ENCODE measurements around the gene PGM5. TPM values are rescaled to one million over a fixed set of nuclear protein-coding genes. Genes with fewer than 3 reads are reported as not detected.

Gene PGM5
- total RNA-seq, 1 donor from 2014 or later, result under 0.01 TPM

- DNase-seq (ENCODE audit: low read depth) (no peak), FAIRE-seq (no peak)
Measured at GRCh38 chr9:68536876-68537615, 180.6 kb downstream of the PGM5 start.

GRCh38 chr9:68537616-68537880 is 181.1 kb downstream of the PGM5 start:
- FAIRE-seq (no peak), DNase-seq (ENCODE audit: low read depth) (no peak)
- Histone ChIP-seq H3K4me3 (ENCODE audit: low read depth, low read length) (no peak overlapping the region), H3K27me3 (ENCODE audit: control insufficient read depth, insufficient read depth, low read length) (no peaks in the 10 kb centered on the region), H3K36me3 (ENCODE audit: control insufficient read depth, insufficient read depth, low read length) (no peaks in the 10 kb centered on the region)
- no peak for TF ChIP-seq CTCF (IDR thresholded peaks at IDR 0.05; ENCODE audit: insufficient read depth, low read length, severe bottlenecking)

More at GRCh38 chr9:68536876-68537615, 180.6 kb downstream of the PGM5 start:
- no peaks in the 10 kb centered on the region for H3K27me3 ChIP-seq (ENCODE audit: control insufficient read depth, insufficient read depth, low read length)
- TF ChIP-seq CTCF (IDR thresholded peaks at IDR 0.05; ENCODE audit: insufficient read depth, low read length, severe bottlenecking), result no peak
- H3K4me3 ChIP-seq (ENCODE audit: low read depth, low read length), result no peak overlapping the region
- no peaks in the 10 kb centered on the region for H3K36me3 ChIP-seq (ENCODE audit: control insufficient read depth, insufficient read depth, low read length)

GRCh38 chr9:68538200-68538599 is 181.8 kb downstream of the PGM5 start:
- no peak for DNase-seq (ENCODE audit: low read depth)
- Histone ChIP-seq H3K27me3 (ENCODE audit: control insufficient read depth, insufficient read depth, low read length) (no peaks in the 10 kb centered on the region), H3K36me3 (ENCODE audit: control insufficient read depth, insufficient read depth, low read length) (no peaks in the 10 kb centered on the region), H3K4me3 (ENCODE audit: low read depth, low read length) (no peak overlapping the region)
- no peak for TF ChIP-seq CTCF (IDR thresholded peaks at IDR 0.05; ENCODE audit: insufficient read depth, low read length, severe bottlenecking)
- no peak for FAIRE-seq

GRCh38 chr9:68540712-68541535 is 184.5 kb downstream of the PGM5 start, which contains the start of gene TMEM252:
TSS of gene TMEM252 (minus strand) at chr9:68540883. CDS start at chr9:68540814, 69 bp downstream.
- DNase-seq (ENCODE audit: low read depth), result no peak
- no peak for FAIRE-seq
- H3K4me3 ChIP-seq (ENCODE audit: low read depth, low read length), result no peak within 1 kb of the TSS

GRCh38 chr9:68541568-68541967 is 185.2 kb downstream of the PGM5 start:
- DNase-seq (ENCODE audit: low read depth) (no peak), FAIRE-seq (no peak)
- Histone ChIP-seq H3K4me3 (ENCODE audit: low read depth, low read length) (no peak overlapping the region), H3K27me3 (ENCODE audit: control insufficient read depth, insufficient read depth, low read length) (no peaks in the 10 kb centered on the region), H3K36me3 (ENCODE audit: control insufficient read depth, insufficient read depth, low read length) (no peaks in the 10 kb centered on the region)
- no peak for TF ChIP-seq CTCF (IDR thresholded peaks at IDR 0.05; ENCODE audit: insufficient read depth, low read length, severe bottlenecking)

More at GRCh38 chr9:68540712-68541535, 184.5 kb downstream of the PGM5 start, which contains the start of gene TMEM252:
- Histone ChIP-seq H3K36me3 (ENCODE audit: control insufficient read depth, insufficient read depth, low read length) (no peaks in the 10 kb centered on the region), H3K27me3 (ENCODE audit: control insufficient read depth, insufficient read depth, low read length) (no peaks in the 10 kb centered on the region)
- TF ChIP-seq CTCF (IDR thresholded peaks at IDR 0.05; ENCODE audit: insufficient read depth, low read length, severe bottlenecking), result no peak
